Neutrophil (primary cell): ENCODE results near the gene ZNF346.
"Not testable (repeated sequence)": the region's sequence is repeated elsewhere in the genome, so short reads cannot be mapped to it uniquely, and the experiment has no call there.

Experiments used
- H3K27ac ChIP-seq: fragments of 200-600 bp; sonication (generic); 2 replicates; pipeline ENCODE4 v1.5.1; 2016; ENCODE audit warnings: mild to moderate bottlenecking, moderate library complexity
- H3K27me3 ChIP-seq: fragments of 200-600 bp; sonication (generic); 2 replicates; pipeline ENCODE4 v1.6.0; 2016; ENCODE audit warnings: mild to moderate bottlenecking
- H3K36me3 ChIP-seq: fragments of 200-600 bp; sonication (generic); 2 replicates; pipeline ENCODE4 v1.5.1; 2017
- H3K4me1 ChIP-seq, 2 experiments: fragments of 200-600 bp in 1 of 2; sonication (generic) in 1 of 2; 1 replicate in 1 of 2; 2 replicates in 1 of 2; pipeline versions ENCODE4 v1.5.1 to v1.6.1; 2013 to 2016; ENCODE audit warnings: low read depth in 1 of 2, low read length in 1 of 2, mild to moderate bottlenecking in 1 of 2, moderate library complexity in 1 of 2; ENCODE audit not compliant: control insufficient read depth in 1 of 2, insufficient read depth in 1 of 2
- H3K4me3 ChIP-seq, 2 experiments: fragments of 200-600 bp in 1 of 2; sonication (generic) in 1 of 2; 1 replicate in 1 of 2; 2 replicates in 1 of 2; pipeline ENCODE4 v1.5.1; 2013 to 2016; ENCODE audit warnings: low read depth in 1 of 2, low read length in 1 of 2, mild to moderate bottlenecking in 1 of 2, moderate library complexity in 1 of 2
- H3K9me3 ChIP-seq: fragments of 200-600 bp; sonication (generic); 2 replicates; pipeline ENCODE4 v1.5.1; 2016
- CTCF ChIP-seq: fragments of 200-600 bp; sonication (generic); IDR thresholded peaks from 2 replicates; pipeline ENCODE4 v1.5.1; 2016; ENCODE audit warnings: antibody characterized with exemption

Gene ZNF346

GRCh38 chr5:177022386-177023302 is at the start of gene ZNF346:
ZNF346 (plus strand) TSS chr5:177022696; CDS start chr5:177022739, 43 bp downstream.
- TF ChIP-seq CTCF, result peak; percentile 78
- Histone ChIP-seq H3K4me3 (peak within 1 kb of the TSS; percentile 90 to 93), H3K4me1 (peaks cover 15 to 16% of the 10 kb centered on the region in 2 experiments), H3K27ac (peak within 1 kb of the TSS; percentile 84), H3K27me3 (no peaks in the 10 kb centered on the region), H3K36me3 (peaks cover 5% of the 10 kb centered on the region), H3K9me3 (no peaks in the 10 kb centered on the region)

GRCh38 chr5:176979669-176980068 is 42.8 kb upstream of the ZNF346 start:
- H3K4me3 ChIP-seq, result no peak overlapping the region
- H3K36me3 ChIP-seq, result peaks cover 43% of the 10 kb centered on the region
- peaks cover 5% of the 10 kb centered on the region in 2 experiments for H3K4me1 ChIP-seq
- H3K27ac ChIP-seq, result no peak overlapping the region
- H3K27me3 ChIP-seq, result no peaks in the 10 kb centered on the region
- H3K9me3 ChIP-seq, result no peaks in the 10 kb centered on the region
- no peak for TF ChIP-seq CTCF

GRCh38 chr5:176980818-176981217 is 41.7 kb upstream of the ZNF346 start:
- TF ChIP-seq CTCF, result no peak
- H3K9me3 ChIP-seq, result no peaks in the 10 kb centered on the region
- no peaks in the 10 kb centered on the region for H3K27me3 ChIP-seq
- H3K4me1 ChIP-seq, result no peaks in the 10 kb centered on the region
- no peak overlapping the region for H3K4me3 ChIP-seq
- peak overlapping the region; percentile 27 for H3K27ac ChIP-seq
- H3K36me3 ChIP-seq, result peaks cover 40% of the 10 kb centered on the region

- not testable (repeated sequence) for H3K27me3 ChIP-seq
- Histone ChIP-seq H3K27ac (peak overlapping the region; percentile 55), H3K36me3 (peaks cover 40% of the 10 kb centered on the region)
Measured at GRCh38 chr5:176983112-176983511, 39.4 kb upstream of the ZNF346 start.

GRCh38 chr5:176983593-176983992 is 38.9 kb upstream of the ZNF346 start:
- H3K36me3 ChIP-seq, result peaks cover 40% of the 10 kb centered on the region
- not testable (repeated sequence) for H3K9me3 ChIP-seq, H3K4me3 ChIP-seq, H3K4me1 ChIP-seq, H3K27ac ChIP-seq, H3K27me3 ChIP-seq

More at GRCh38 chr5:176983112-176983511, 39.4 kb upstream of the ZNF346 start:
- H3K4me3 ChIP-seq, H3K4me1 ChIP-seq, H3K9me3 ChIP-seq: not testable (repeated sequence)

- H3K27me3 ChIP-seq, H3K9me3 ChIP-seq, H3K27ac ChIP-seq, H3K4me1 ChIP-seq, H3K4me3 ChIP-seq: not testable (repeated sequence)
- peaks cover 35% of the 10 kb centered on the region for H3K36me3 ChIP-seq
Measured at GRCh38 chr5:176984176-176984575, 38.3 kb upstream of the ZNF346 start.

- H3K27ac ChIP-seq, result peak overlapping the region; percentile 24
- H3K9me3 ChIP-seq, result no peaks in the 10 kb centered on the region
Measured at GRCh38 chr5:176985516-176985915, 37.0 kb upstream of the ZNF346 start.

More at GRCh38 chr5:176985516-176985915, 37.0 kb upstream of the ZNF346 start:
- H3K4me3 ChIP-seq, result no peak overlapping the region
- no peak for TF ChIP-seq CTCF
- H3K36me3 ChIP-seq, result peaks cover 23% of the 10 kb centered on the region
- no peaks in the 10 kb centered on the region for H3K27me3 ChIP-seq
- H3K4me1 ChIP-seq, result no peaks in the 10 kb centered on the region
